WERI-Rb-1 (cell line): ENCODE measurements around the gene SEBOX.

ENCODE experiments used
- DNase-seq: peaks from one replicate; pipeline ENCODE4 v3.0.0-alpha.2; 2020
- H3K27ac ChIP-seq: fragments of 250-450 bp; sonication (Bioruptor Pico); 2 replicates; pipeline ENCODE4 v1.5.1; 2020; ENCODE audit warnings: mild to moderate bottlenecking, moderate library complexity
- H3K27me3 ChIP-seq: fragments of 250-450 bp; sonication (Bioruptor Pico); 2 replicates; pipeline ENCODE4 v1.5.1; 2021; ENCODE audit warnings: mild to moderate bottlenecking, low read depth, moderate library complexity; ENCODE audit not compliant: insufficient read depth, severe bottlenecking
- H3K36me3 ChIP-seq: fragments of 250-450 bp; sonication (Bioruptor Pico); 2 replicates; pipeline ENCODE4 v1.5.1; 2020; ENCODE audit warnings: mild to moderate bottlenecking, moderate library complexity
- H3K4me3 ChIP-seq: 2 replicates; pipeline ENCODE4 v1.5.1; 2011; ENCODE audit warnings: low read depth, mild to moderate bottlenecking, control low read depth, low read length
- H3K9me3 ChIP-seq: fragments of 250-450 bp; sonication (Bioruptor Pico); 2 replicates; pipeline ENCODE4 v1.5.1; 2021; ENCODE audit warnings: mild to moderate bottlenecking, moderate library complexity; ENCODE audit not compliant: severe bottlenecking
- TF ChIP-seq, protein P1 (sequence below): IDR thresholded peaks from 2 replicates; pipeline ENCODE4 v1.5.1; 2011; ENCODE audit warnings: low read depth, mild to moderate bottlenecking, control low read depth, inconsistent platforms, low read length

SEBOX gene

DNA sequence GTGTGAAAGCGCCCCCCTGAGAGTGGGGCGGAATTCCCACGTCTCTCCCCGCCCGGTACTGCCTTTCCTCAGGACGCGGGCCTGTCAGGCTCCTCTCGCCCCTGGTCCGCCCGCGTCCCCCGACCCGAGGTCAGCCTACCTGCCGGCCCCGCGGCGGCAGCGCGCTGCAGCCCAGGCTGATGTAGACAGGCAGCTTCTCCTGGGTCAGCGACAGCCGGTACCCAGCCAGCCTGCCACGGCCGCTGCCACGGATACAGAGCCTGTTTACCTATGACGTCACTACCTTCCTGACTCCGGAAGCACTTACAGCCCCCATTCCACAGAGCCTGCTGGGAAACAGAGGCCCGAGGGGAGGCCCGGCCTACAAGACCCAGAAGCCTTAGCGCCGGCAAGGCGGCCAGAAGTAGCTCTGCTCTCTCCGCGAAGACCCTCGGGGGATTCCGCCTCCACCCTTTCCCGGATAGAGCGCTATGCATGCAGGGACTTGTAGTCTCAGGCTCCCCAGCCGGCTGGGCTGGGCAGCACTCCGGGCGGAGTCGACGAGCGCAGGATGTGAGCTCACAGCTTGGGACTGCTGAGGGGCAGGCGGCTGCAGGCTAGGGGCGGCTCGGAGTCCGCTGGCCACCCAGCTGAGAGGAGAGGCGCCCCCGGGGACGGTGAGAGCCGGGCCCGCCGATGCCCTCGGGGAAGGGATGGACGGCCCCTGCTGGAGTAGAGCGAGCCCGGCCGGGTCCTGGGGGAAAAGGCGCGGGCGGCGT is 29.6 kb downstream of the SEBOX start, which contains the start of the genes IFT20 and TNFAIP1:
Gene IFT20 (minus strand): TSS at position 272 of the 758 bp plus-strand sequence. CDS start 3,487 bp downstream, outside the sequence.
Gene TNFAIP1 (plus strand): TSS at position 561 of the 758 bp plus-strand sequence. CDS start 3,761 bp downstream, outside the sequence.
- Histone ChIP-seq H3K27ac (peak within 1 kb of the TSS; percentile 62), H3K4me3 (peak within 1 kb of the TSS; percentile 73), H3K27me3 (no peaks in the 10 kb centered on the region), H3K36me3 (peaks cover 17% of the 10 kb centered on the region), H3K9me3 (no peaks in the 10 kb centered on the region)
- TF ChIP-seq, protein P1, sequence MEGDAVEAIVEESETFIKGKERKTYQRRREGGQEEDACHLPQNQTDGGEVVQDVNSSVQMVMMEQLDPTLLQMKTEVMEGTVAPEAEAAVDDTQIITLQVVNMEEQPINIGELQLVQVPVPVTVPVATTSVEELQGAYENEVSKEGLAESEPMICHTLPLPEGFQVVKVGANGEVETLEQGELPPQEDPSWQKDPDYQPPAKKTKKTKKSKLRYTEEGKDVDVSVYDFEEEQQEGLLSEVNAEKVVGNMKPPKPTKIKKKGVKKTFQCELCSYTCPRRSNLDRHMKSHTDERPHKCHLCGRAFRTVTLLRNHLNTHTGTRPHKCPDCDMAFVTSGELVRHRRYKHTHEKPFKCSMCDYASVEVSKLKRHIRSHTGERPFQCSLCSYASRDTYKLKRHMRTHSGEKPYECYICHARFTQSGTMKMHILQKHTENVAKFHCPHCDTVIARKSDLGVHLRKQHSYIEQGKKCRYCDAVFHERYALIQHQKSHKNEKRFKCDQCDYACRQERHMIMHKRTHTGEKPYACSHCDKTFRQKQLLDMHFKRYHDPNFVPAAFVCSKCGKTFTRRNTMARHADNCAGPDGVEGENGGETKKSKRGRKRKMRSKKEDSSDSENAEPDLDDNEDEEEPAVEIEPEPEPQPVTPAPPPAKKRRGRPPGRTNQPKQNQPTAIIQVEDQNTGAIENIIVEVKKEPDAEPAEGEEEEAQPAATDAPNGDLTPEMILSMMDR: no peak
- DNase-seq: peak; percentile 99

DNA sequence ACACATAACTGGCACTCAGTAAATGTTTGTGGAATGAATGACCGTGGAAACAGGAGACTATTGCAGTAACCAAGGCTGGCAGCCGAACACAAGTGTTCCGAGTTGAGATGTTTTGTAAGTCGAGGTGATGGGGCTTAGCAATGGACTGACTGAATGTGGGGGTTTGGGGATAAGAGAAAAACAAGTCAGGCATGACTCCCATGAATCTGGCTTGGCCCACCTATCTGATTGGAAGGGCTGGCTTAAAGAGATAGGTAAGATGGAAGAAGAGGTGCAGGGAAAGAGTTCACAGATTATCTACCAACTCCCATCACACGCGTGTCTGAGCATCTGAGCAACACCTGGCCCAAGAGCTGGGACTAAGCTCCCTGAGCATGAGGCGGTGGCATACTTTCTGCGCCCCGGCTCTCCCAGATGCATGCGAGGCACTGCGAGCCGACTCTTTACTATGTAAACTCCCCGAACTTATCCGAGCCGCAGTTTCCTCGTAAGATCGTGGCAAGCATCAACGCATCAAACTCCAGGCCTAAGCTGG is 30.3 kb downstream of the SEBOX start:
- Histone ChIP-seq H3K36me3 (peaks cover 20% of the 10 kb centered on the region), H3K27ac (peak overlapping the region; percentile 27; the same call in 1 of the 2 replicates), H3K4me3 (peak overlapping the region; percentile 73), H3K9me3 (no peaks in the 10 kb centered on the region), H3K27me3 (no peaks in the 10 kb centered on the region)
- TF ChIP-seq, protein P1: no peak
- DNase-seq: no peak

DNA sequence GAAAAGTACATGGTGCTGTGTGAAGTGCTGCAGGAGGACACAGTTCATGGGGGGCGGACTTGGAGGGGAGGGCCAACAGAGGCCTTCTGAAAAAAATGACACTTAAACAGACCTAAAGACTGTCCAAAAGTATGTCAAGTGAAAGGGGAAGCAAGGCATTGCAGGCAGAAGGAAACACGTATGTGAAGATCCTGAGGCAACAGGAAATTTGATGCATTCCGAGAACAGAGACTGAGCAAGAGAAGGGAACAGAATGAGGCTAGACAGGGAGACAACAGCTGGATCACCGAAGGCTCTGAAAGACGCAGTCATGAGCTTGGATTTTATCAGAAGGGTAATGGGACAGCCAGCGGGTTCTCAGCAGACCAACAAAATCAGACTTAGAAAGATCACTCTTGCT is 30.8 kb downstream of the SEBOX start:
- H3K4me3 ChIP-seq: no peak overlapping the region
- H3K27me3 ChIP-seq: no peaks in the 10 kb centered on the region
- TF ChIP-seq, protein P1: no peak
- no peaks in the 10 kb centered on the region for H3K9me3 ChIP-seq
- H3K36me3 ChIP-seq: peaks cover 25% of the 10 kb centered on the region
- DNase-seq: no peak
- no peak overlapping the region for H3K27ac ChIP-seq

DNA sequence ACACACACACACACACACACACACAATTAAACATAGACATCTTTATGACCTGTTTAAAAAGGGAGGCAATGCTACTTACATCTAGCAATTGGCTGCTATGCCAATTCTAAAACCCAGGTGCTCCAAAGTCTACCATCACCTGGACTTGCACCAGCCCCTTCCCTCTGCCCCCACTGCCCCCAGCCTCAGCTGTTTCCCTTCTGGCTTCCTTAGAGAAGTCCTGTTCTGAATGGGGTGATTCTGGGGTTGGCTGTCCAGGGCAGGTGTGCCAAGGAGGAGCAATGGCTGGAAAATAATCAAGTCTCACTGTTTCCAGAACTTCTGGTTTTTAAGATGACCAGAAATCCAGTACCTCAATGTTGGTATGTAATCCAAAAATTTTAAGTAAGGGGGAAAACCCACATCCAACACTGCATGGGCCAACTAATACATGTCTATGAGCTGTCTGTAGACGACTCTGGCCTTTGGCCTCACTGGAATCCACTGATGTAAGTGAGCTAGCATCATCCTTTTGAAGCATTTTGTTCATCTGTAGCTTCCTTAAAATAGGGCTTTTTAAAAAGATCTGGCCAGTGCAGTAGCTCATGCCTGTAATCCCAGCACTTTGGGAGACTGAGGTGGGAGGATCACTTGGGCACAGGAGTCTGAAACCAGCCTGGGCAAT is 31.8 kb downstream of the SEBOX start:
- Histone ChIP-seq H3K27ac (no peak overlapping the region), H3K4me3 (no peak overlapping the region), H3K36me3 (peaks cover 35% of the 10 kb centered on the region)

DNA sequence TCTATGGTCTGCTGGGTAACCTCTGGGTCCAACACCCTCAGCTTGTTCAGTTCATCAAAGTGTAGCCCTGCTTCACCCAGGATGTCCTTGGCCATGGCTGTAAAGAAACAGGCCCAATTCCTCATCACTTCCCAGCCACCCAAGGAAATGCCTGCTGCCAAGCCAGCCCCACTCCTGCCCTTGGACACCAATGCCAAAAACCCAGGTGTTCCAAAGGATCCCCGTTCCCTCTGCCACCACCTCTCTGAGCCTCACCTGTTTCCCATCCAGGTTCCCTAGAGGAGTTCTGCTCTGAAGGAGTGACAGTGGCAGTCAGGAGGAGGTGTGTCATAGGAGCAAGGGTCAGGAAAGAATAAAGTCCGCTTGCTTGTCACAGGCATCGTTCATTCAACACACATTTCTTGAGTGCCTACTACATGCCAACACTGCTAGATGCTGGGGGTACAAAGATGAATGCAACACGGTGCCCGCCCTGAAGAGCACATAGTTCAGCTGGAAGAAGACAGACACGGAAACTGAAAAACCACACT is 33.0 kb downstream of the SEBOX start:
- H3K27me3 ChIP-seq: no peaks in the 10 kb centered on the region

More for the DNA sequence above, 31.8 kb downstream of the SEBOX start:
- no peaks in the 10 kb centered on the region for H3K9me3 ChIP-seq
- DNase-seq: no peak
- H3K27me3 ChIP-seq: no peaks in the 10 kb centered on the region
- TF ChIP-seq, protein P1: no peak

More for the DNA sequence above, 33.0 kb downstream of the SEBOX start:
- DNase-seq: no peak
- Histone ChIP-seq H3K9me3 (no peaks in the 10 kb centered on the region), H3K4me3 (no peak overlapping the region), H3K36me3 (peaks cover 48% of the 10 kb centered on the region), H3K27ac (no peak overlapping the region)
- TF ChIP-seq, protein P1: no peak
